ENCODE measurements around the gene CHCT1.
"Not testable (repeated sequence)": the region's sequence is repeated elsewhere in the genome, so short reads cannot be mapped to it uniquely, and the experiment has no call there.

Gene CHCT1

DNA sequence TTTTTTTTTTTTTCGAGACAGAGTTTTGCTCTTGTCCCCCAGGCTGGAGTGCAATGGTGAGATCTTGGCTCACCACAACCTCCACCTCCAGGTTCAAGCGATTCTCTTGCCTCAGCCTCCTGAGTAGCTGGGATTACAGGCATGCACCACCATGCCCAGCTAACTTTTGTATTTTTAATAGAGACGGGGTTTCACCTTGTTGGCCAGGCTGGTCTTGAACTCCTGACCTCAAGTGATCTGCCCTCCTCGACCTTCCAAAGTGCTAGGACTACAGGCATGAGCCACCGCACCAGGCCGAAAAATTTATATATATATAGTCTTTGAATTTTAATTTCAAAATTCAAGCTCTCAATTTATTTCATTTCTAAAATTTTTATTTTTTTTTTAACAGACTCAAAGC lies 6.2 kb downstream of the CHCT1 start:
- H3K9me3 ChIP-seq (replicated peaks; ENCODE audit: low read length); H3K36me3 ChIP-seq (ENCODE audit: insufficient read depth, low read length); H3K4me1 ChIP-seq (ENCODE audit: control insufficient read depth, insufficient read depth, low read length); H3K9ac ChIP-seq (ENCODE audit: low read depth, low read length); H3K4me3 ChIP-seq (ENCODE audit: low read length); H3K4me2 ChIP-seq (ENCODE audit: low read length): not testable (repeated sequence)
- peaks cover 16% of the 10 kb centered on the region for H3K27me3 ChIP-seq (ENCODE audit: control insufficient read depth, insufficient read depth, low read length)

DNA sequence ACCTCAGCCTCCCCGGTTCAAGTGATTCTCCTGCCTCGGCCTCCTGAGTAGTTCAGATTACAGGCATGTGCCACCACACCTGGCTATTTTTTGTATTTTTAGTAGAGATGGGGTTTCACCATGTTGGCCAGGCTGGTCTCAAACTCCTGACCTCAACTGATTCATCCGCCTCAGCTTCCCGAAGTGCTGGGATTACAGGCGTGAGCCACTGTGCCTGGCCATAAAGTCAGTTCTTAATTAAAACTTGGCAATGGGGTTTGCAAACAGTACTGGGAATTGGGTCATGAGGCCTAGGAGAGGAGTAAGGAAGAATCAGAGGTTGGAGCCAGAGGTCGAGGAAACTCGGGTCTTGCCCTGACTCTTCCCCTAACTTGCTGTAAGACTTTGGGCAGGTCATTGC lies 8.3 kb downstream of the CHCT1 start:
- not testable (repeated sequence) for H3K4me3 ChIP-seq (ENCODE audit: low read length); H3K9me3 ChIP-seq (replicated peaks; ENCODE audit: low read length); H3K36me3 ChIP-seq (ENCODE audit: insufficient read depth, low read length); H3K4me1 ChIP-seq (ENCODE audit: control insufficient read depth, insufficient read depth, low read length); H3K9ac ChIP-seq (ENCODE audit: low read depth, low read length); H3K4me2 ChIP-seq (ENCODE audit: low read length)
- H3K27me3 ChIP-seq (ENCODE audit: control insufficient read depth, insufficient read depth, low read length): peaks cover 16% of the 10 kb centered on the region

DNA sequence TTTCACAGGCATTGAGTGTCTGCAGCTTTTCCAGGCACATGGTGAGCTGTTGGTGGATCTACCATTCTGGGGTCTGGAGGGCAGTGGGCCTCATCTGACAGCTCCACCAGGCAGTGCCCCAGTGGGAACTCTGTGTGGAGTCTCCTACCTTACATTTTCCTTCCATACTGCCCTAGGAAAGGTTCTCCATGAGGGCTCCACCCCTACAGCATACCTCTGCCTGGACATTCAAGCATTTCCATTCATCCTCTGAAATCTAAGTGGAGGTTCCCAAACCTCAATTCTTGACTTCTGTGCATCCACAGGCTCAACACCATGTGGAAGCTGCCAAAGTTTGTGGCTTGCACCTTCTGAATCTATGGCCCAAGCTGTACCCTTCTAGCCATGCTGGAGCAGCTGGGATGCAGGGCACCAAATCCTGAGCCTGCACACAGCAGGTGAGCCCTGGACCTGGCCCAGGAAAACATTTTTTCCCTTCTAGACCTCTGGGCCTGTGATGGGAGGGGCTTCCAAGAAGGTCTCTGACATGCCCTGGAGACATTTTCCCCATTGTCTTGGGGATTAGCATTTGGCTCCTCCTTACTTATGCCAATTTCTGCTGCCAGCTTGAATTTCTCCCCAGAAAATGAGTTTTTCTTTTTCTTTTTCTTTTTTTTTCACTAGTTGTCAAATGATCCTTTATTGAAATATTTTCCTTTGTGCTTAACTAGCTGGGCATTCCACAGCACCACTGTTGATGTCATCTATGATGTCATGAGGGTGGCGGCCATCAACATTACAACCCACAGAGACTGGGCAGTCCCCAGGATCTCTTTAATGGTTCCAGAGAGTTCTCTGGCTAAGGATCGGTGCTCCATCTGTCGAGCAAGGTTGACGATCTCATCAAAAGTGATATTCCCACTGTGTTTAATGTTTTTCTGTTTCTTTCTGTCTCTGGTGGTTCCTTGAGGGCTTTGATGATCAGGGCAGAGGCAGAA lies 11.0 kb downstream of the CHCT1 start:
- H3K36me3 ChIP-seq (ENCODE audit: insufficient read depth, low read length); H3K4me2 ChIP-seq (ENCODE audit: low read length); H3K4me1 ChIP-seq (ENCODE audit: control insufficient read depth, insufficient read depth, low read length); H3K9me3 ChIP-seq (replicated peaks; ENCODE audit: low read length); H3K9ac ChIP-seq (ENCODE audit: low read depth, low read length); H3K4me3 ChIP-seq (ENCODE audit: low read length); H3K27me3 ChIP-seq (ENCODE audit: control insufficient read depth, insufficient read depth, low read length): not testable (repeated sequence)

DNA sequence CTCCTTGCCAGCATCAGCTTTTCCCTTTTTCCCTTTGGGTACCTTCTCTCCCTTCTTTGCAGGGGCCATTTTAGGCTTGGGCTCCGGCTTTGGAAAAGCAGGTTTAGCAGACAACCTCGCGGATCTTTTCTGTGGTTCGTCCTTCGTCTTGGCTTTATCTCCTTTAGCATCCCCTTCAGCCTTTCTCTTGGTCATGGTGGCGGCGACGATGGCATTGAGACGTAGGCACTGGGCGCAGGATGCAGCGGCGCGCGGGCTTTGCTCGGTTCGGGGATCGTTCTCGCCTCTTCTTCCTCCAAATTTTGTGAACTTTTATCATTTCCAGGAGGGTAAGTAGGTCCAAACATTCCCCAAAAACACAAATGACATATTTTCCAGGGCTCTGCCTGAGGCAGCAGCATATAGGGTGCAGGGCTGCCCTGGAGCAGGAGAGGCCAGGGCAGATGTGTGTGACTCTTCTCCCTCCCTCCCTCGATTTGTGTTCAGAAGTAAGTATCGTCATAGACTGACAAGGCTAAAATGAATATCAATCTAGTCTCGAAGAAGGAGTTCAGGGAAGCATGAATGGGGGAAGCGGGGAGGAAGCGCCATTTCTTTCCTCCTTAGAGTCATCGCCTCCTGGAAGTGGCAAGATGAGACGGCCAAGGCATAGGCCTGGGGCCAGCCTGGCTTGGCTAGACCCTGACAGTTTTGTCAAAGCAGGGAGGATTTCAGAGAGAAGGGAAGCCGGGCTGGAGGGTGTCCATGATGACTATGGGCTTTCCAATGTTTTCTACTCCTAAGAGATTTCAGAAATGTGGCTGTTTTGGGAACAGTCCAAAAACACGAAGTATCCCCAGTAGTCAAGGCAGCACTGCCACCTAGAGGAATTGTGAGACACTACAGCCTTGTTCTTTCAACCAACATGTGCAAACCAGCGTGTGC lies 13.2 kb downstream of the CHCT1 start:
- peak overlapping the region; percentile 76 for H3K4me2 ChIP-seq (ENCODE audit: low read length)
- H3K4me3 ChIP-seq (ENCODE audit: low read length): peak overlapping the region; percentile 51
- H3K9me3 ChIP-seq (replicated peaks; ENCODE audit: low read length): no peaks in the 10 kb centered on the region
- H3K27me3 ChIP-seq (ENCODE audit: control insufficient read depth, insufficient read depth, low read length): peaks cover 3% of the 10 kb centered on the region
- H3K9ac ChIP-seq (ENCODE audit: low read depth, low read length): peak overlapping the region; percentile 64
- no peaks in the 10 kb centered on the region for H3K36me3 ChIP-seq (ENCODE audit: insufficient read depth, low read length)
- peaks cover 4% of the 10 kb centered on the region for H3K4me1 ChIP-seq (ENCODE audit: control insufficient read depth, insufficient read depth, low read length)

DNA sequence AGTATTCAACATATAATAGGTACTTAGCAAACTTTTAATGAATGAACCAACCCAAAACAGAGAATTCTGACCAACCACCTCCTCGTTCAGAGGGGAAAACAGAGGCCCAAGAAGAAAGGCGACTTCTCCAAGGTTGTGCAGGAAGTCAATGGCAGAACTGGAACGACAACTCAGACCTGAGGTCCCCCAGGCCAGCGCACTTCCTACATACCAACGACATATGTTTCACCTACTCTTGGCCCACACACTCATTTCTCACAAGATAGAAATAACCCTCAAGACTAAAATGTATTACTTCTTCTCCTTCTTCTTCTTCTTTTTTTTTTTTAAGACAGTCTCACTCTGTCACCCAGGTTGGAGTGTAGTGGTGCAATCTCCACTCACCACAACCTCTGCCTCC lies 14.4 kb downstream of the CHCT1 start:
- Histone ChIP-seq H3K4me3 (ENCODE audit: low read length) (no peak overlapping the region), H3K36me3 (ENCODE audit: insufficient read depth, low read length) (no peaks in the 10 kb centered on the region), H3K4me2 (ENCODE audit: low read length) (no peak overlapping the region), H3K4me1 (ENCODE audit: control insufficient read depth, insufficient read depth, low read length) (peaks cover 4% of the 10 kb centered on the region), H3K27me3 (ENCODE audit: control insufficient read depth, insufficient read depth, low read length) (no peaks in the 10 kb centered on the region), H3K9me3 (replicated peaks; ENCODE audit: low read length) (no peaks in the 10 kb centered on the region), H3K9ac (ENCODE audit: low read depth, low read length) (no peak overlapping the region)

DNA sequence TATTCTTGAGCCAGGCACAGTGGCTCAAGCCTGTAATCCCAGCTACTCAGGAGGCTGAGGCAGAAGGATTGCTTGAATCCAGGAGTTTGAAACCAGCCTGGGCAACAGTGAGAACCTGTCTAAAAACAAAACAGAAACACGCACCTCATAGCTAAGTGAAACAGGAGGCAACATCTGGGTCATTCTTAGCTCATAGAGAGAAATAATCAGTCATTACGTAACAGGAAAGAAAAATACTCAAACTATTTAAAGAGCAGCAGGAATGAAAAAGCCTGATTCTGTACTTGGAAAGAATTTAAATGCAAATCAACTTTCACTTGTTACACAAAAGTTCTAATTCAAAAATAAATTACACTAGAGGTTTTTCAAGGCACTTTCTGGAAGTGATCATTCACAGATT lies 17.2 kb downstream of the CHCT1 start:
- no peak overlapping the region for H3K4me2 ChIP-seq (ENCODE audit: low read length)
- H3K4me1 ChIP-seq (ENCODE audit: control insufficient read depth, insufficient read depth, low read length): peaks cover 16% of the 10 kb centered on the region
- H3K9ac ChIP-seq (ENCODE audit: low read depth, low read length): no peak overlapping the region
- H3K4me3 ChIP-seq (ENCODE audit: low read length): no peak overlapping the region
- H3K9me3 ChIP-seq (replicated peaks; ENCODE audit: low read length): no peaks in the 10 kb centered on the region
- H3K36me3 ChIP-seq (ENCODE audit: insufficient read depth, low read length): peaks cover 3% of the 10 kb centered on the region
- H3K27me3 ChIP-seq (ENCODE audit: control insufficient read depth, insufficient read depth, low read length): no peaks in the 10 kb centered on the region

DNA sequence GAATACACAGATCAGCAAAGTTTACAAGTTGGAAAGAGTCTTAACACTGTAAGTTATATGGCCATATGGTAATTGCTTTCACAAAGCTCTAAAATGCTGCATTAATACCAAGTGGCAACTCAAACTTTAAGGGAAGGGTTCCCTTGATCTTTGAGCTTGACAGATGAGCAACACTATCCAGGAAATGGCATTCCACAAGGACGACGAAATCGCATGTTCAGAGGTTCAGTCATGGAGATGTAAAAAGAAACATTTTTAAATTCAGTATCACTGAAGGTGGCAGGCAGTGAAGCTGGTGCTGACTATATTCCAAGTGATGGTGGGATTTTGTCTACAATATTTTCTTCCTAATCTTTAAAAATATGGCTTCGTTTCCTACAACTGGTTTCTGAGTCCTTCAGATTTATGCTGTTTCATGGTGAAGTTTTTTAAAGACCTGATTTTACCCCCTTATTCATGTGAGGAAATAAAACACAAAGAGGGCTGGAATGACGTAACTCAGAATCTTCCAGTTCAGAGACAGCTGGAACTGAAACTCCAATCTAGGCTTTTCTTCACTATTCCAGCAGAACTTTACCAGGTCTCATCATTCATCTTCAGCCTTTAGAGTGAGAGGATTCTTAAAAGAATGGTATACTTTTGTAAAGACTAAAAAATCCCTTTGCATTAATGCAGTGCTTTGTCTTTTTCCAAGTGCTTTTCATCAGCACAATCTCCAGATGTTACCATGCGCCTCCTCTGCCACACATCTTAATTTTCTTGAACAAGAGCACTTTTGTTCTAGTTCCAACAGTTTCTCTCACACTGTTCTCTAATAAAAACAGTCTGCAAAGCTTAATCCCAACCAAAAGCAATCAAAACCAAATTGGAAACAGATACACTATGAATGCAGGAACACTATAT lies 20.2 kb downstream of the CHCT1 start:
- Histone ChIP-seq H3K4me3 (ENCODE audit: low read length) (no peak overlapping the region), H3K36me3 (ENCODE audit: insufficient read depth, low read length) (peaks cover 12% of the 10 kb centered on the region), H3K4me2 (ENCODE audit: low read length) (no peak overlapping the region), H3K27me3 (ENCODE audit: control insufficient read depth, insufficient read depth, low read length) (no peaks in the 10 kb centered on the region), H3K4me1 (ENCODE audit: control insufficient read depth, insufficient read depth, low read length) (peaks cover 12% of the 10 kb centered on the region), H3K9ac (ENCODE audit: low read depth, low read length) (no peak overlapping the region), H3K9me3 (replicated peaks; ENCODE audit: low read length) (no peaks in the 10 kb centered on the region)

DNA sequence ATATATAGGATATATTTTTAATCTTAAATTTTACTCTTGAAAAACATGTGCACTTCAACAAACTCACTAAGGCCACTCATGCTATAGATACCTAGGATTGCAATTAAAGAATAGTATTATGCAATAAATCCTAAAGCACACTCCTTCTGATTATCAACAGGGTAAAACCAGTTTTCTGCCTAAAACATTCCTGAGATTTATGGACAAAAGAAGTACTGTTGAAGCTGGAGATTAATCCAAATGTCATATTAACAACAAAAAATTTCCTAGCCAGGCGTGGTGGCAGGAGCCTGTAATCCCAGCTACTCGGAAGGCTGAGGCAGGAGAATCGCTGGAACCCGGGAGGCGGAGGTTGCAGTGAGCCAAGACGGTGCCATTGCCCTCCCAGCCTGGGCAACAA lies 21.4 kb downstream of the CHCT1 start:
- H3K4me3 ChIP-seq (ENCODE audit: low read length): no peak overlapping the region
- no peak overlapping the region for H3K9ac ChIP-seq (ENCODE audit: low read depth, low read length)
- no peak overlapping the region for H3K4me2 ChIP-seq (ENCODE audit: low read length)
- H3K36me3 ChIP-seq (ENCODE audit: insufficient read depth, low read length): peaks cover 23% of the 10 kb centered on the region
- H3K9me3 ChIP-seq (replicated peaks; ENCODE audit: low read length): no peaks in the 10 kb centered on the region
- no peaks in the 10 kb centered on the region for H3K27me3 ChIP-seq (ENCODE audit: control insufficient read depth, insufficient read depth, low read length)
- peaks cover 12% of the 10 kb centered on the region for H3K4me1 ChIP-seq (ENCODE audit: control insufficient read depth, insufficient read depth, low read length)

DNA sequence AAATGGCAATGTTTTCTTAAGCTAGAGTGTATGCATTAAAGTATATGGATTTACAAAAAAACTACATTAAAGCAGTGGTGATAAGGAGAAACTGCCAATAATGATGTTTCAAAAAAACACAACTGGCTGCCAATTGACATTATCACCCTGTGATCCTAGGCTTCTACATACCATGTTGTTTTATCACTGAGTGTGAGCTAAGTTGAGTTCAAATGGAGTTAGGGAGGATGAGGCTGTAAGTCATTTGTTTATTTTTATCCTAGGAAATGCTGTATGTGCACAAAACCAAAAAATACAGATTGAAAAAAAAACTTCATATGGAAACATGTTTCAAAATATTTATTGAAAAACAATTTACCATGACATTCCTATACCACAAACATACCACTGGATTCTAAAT lies 22.9 kb downstream of the CHCT1 start:
- Histone ChIP-seq H3K4me1 (ENCODE audit: control insufficient read depth, insufficient read depth, low read length) (peaks cover 12% of the 10 kb centered on the region), H3K36me3 (ENCODE audit: insufficient read depth, low read length) (peaks cover 28% of the 10 kb centered on the region), H3K27me3 (ENCODE audit: control insufficient read depth, insufficient read depth, low read length) (no peaks in the 10 kb centered on the region), H3K9me3 (replicated peaks; ENCODE audit: low read length) (no peaks in the 10 kb centered on the region), H3K4me2 (ENCODE audit: low read length) (no peak overlapping the region), H3K4me3 (ENCODE audit: low read length) (no peak overlapping the region), H3K9ac (ENCODE audit: low read depth, low read length) (no peak overlapping the region)

DNA sequence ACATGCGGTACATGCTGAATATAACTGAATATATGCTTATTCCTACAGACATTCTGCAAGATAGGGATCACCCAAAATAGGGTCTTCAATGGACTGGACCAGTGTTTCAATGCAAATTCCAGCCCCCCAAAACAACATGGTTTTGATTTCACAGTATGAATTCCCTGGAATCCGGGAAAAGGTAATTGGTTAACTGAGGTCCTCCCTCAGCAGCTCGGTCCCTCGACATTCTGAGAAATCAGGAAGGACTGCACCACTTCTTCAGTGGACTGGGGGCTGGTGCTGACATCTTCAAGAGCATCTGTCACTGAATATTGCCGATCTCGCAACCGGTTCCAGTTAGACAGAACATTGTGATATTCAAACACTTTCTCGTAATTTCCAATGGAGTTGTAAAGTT lies 25.1 kb downstream of the CHCT1 start:
- H3K9ac ChIP-seq (ENCODE audit: low read depth, low read length): no peak overlapping the region
- no peaks in the 10 kb centered on the region for H3K9me3 ChIP-seq (replicated peaks; ENCODE audit: low read length)
- no peaks in the 10 kb centered on the region for H3K27me3 ChIP-seq (ENCODE audit: control insufficient read depth, insufficient read depth, low read length)
- H3K4me3 ChIP-seq (ENCODE audit: low read length): no peak overlapping the region
- H3K36me3 ChIP-seq (ENCODE audit: insufficient read depth, low read length): peaks cover 44% of the 10 kb centered on the region
- no peak overlapping the region for H3K4me2 ChIP-seq (ENCODE audit: low read length)
- H3K4me1 ChIP-seq (ENCODE audit: control insufficient read depth, insufficient read depth, low read length): peaks cover 7% of the 10 kb centered on the region

DNA sequence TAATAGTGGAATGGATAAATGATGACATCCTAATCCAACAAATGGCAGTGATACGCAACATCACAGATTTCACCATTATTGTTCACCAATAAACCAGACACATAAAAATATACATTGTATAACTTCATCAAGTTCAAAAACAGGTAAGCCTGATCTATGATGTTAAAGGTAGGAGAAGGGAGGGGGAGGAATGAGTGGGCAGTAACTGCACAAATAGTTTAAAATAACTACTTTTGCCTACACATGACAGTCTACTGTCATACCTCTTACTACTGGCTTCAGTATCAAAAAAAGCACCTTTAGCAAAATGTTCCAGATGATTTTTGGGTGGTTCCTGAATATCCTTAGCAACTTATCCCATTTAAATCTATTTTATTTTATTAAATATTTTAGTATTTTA lies 28.8 kb downstream of the CHCT1 start:
- Histone ChIP-seq H3K27me3 (ENCODE audit: control insufficient read depth, insufficient read depth, low read length) (no peaks in the 10 kb centered on the region), H3K9ac (ENCODE audit: low read depth, low read length) (no peak overlapping the region), H3K4me3 (ENCODE audit: low read length) (no peak overlapping the region), H3K4me1 (ENCODE audit: control insufficient read depth, insufficient read depth, low read length) (no peaks in the 10 kb centered on the region), H3K4me2 (ENCODE audit: low read length) (no peak overlapping the region), H3K9me3 (replicated peaks; ENCODE audit: low read length) (no peaks in the 10 kb centered on the region), H3K36me3 (ENCODE audit: insufficient read depth, low read length) (peaks cover 58% of the 10 kb centered on the region)
